ENCODE results near the gene SULT2B1.
"Not testable (repeated sequence)": the region's sequence is repeated elsewhere in the genome, so short reads cannot be mapped to it uniquely, and the experiment has no call there.

Gene SULT2B1

DNA sequence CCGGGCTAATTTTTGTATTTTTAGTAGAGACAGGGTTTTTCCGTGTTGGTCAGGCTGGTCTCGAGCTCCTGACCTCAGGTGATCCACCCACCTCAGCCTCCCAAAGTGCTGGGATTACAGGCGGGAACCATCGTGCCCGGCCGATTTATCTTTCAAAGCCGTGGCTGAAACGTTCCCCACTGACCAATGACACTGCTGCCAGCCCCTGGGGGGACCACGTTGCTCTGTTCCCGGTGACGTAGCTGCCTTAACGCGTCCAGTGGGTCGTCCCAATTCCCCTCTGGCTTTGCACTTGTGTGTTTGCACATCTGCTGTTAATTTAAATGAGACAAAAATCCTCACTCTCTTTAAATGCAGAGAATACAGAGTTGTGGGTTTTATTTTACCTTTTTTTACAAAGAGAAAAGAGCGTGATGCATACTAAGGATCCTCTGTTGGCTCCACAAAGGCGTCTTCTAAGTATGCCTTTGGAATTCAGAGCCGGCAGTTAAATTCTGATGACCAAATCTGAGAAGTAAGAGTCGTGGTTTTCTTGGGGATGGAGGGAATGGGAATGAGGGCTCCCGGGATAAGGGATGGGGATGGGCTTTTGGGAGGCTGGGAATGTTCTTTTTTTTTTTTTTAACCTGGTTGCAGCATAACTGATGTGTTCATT is 21.8 kb upstream of the SULT2B1 start:
- no peak overlapping the region for H3K4me3 ChIP-seq (ENCODE audit: low read depth, low read length)
- no peak for TF ChIP-seq CTCF (IDR thresholded peaks at IDR 0.05; ENCODE audit: insufficient read depth, low read depth, low read length, missing control alignments)
- no peak for DNase-seq (ENCODE audit: low read depth)

DNA sequence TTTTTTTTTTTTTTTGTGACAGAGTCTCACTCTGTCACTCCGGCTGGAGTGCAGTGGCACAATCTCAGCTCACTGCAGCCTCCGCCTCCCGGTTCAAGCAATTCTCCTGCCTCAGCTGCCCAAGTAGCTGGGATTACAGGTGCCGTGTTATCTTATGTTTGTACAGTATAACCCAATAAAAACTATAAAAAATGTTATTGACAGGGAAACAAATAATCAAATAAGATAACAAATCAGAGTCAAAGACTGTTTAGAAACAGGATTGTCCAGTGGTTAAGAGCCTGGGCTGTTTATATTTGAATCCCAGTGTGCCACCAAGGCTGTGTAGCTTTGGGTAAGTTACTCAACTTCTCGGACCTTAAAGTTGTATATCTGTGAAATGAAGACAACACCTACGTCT is 21.2 kb upstream of the SULT2B1 start:
- no peak for DNase-seq (ENCODE audit: low read depth)
- no peak for TF ChIP-seq CTCF (IDR thresholded peaks at IDR 0.05; ENCODE audit: insufficient read depth, low read depth, low read length, missing control alignments)
- no peak overlapping the region for H3K4me3 ChIP-seq (ENCODE audit: low read depth, low read length)

DNA sequence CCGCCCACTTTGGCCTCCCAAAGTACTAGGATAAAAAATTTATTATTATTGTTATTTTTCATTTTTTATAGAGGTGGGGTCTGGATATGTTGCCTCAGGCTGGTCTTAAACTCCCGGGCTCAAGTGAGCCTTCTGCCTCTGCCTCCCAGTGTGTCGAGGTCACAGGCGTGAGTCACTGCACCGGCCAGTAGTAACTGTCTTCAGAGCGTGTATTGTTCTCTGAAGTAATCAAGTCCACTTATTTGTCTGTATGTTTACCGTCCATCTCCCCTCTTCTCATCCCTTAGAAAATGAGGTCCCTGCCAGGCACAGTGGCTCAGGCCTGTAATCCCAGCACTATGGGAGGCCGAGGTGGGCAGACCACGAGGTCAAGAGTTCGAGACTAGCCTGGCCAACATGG is 18.2 kb upstream of the SULT2B1 start:
- DNase-seq (ENCODE audit: low read depth): no peak
- TF ChIP-seq CTCF (IDR thresholded peaks at IDR 0.05; ENCODE audit: insufficient read depth, low read depth, low read length, missing control alignments): no peak
- H3K4me3 ChIP-seq (ENCODE audit: low read depth, low read length): no peak overlapping the region

- TF ChIP-seq CTCF (IDR thresholded peaks at IDR 0.05; ENCODE audit: insufficient read depth, low read depth, low read length, missing control alignments): no peak
- no peak overlapping the region for H3K4me3 ChIP-seq (ENCODE audit: low read depth, low read length)
- DNase-seq (ENCODE audit: low read depth): no peak
Measured at GRCh38 chr19:48537541-48537940, 14.4 kb upstream of the SULT2B1 start.

GRCh38 chr19:48538057-48538456 is 13.9 kb upstream of the SULT2B1 start:
- DNase-seq (ENCODE audit: low read depth); H3K4me3 ChIP-seq (ENCODE audit: low read depth, low read length): not testable (repeated sequence)

- DNase-seq (ENCODE audit: low read depth): no peak
- TF ChIP-seq CTCF (IDR thresholded peaks at IDR 0.05; ENCODE audit: insufficient read depth, low read depth, low read length, missing control alignments): no peak
Measured at GRCh38 chr19:48539503-48540096, 12.4 kb upstream of the SULT2B1 start.

DNA sequence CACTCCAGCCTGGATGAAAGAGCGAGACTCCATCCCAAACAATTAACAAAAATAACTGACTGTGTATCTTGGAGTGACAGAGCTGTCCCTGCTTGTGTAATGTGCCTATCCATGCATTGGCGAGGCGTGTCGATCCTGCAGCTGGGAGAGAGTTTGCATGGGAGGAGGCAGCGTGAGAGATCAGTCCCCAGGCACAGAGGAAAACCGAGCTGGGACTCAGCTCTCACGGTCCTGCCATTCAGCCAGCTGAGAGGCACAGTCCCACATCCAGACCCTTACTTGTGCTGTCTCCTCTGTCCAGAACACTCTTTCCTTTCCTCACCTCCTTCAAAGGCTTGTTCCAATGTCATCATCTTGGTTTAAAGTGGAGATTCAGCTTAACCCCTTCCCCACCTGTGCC is 11.9 kb upstream of the SULT2B1 start:
- no peak overlapping the region for H3K4me3 ChIP-seq (ENCODE audit: low read depth, low read length)
- TF ChIP-seq CTCF (IDR thresholded peaks at IDR 0.05; ENCODE audit: insufficient read depth, low read depth, low read length, missing control alignments): no peak
- DNase-seq (ENCODE audit: low read depth): no peak

More at GRCh38 chr19:48539503-48540096, 12.4 kb upstream of the SULT2B1 start:
- no peak overlapping the region for H3K4me3 ChIP-seq (ENCODE audit: low read depth, low read length)
